H1 (cell line): ENCODE data around the gene STXBP4. TPM values are rescaled to one million over a fixed set of nuclear protein-coding genes. Genes with fewer than 3 reads are reported as not detected.

Experiments used
- EGR1 ChIP-seq: IDR thresholded peaks from 2 replicates; pipeline ENCODE4 v1.6.1; 2011; ENCODE audit warnings: low read depth, low read length, borderline replicate concordance
- EP300 ChIP-seq, 2 experiments: IDR thresholded peaks; 1 replicate in 1 of 2; 2 replicates in 1 of 2; pipeline ENCODE4 v1.6.1; 2011 to 2012; ENCODE audit warnings: low read depth in 2 of 2, low read length in 2 of 2, mild to moderate bottlenecking in 2 of 2, borderline replicate concordance in 1 of 2, inconsistent platforms in 1 of 2, moderate library complexity in 1 of 2
- JUN ChIP-seq: IDR thresholded peaks from 2 replicates; pipeline ENCODE4 v1.6.1; 2011; ENCODE audit warnings: low read depth, mild to moderate bottlenecking, improper control_type of control experiment, low read length
- KDM1A ChIP-seq: fragments of 200-600, 300-600 bp; sonication (generic); IDR thresholded peaks from 2 replicates; pipeline ENCODE4 v1.7.1; 2016; ENCODE audit warnings: mild to moderate bottlenecking, low read length, borderline replicate concordance
- KDM4A ChIP-seq: IDR thresholded peaks from one replicate; pipeline ENCODE4 v1.7.1; 2012; ENCODE audit warnings: low read depth, mild to moderate bottlenecking, moderate library complexity, low read length, inconsistent platforms; ENCODE audit not compliant: severe bottlenecking
- SP1 ChIP-seq: IDR thresholded peaks from 2 replicates; pipeline ENCODE4 v1.6.1; 2011; ENCODE audit warnings: low read depth, low read length
- SRF ChIP-seq: IDR thresholded peaks from 2 replicates; pipeline ENCODE4 v1.6.1; 2011; ENCODE audit warnings: mild to moderate bottlenecking, low read depth, low read length, moderate library complexity
- TBP ChIP-seq: IDR thresholded peaks from 2 replicates; pipeline ENCODE4 v1.6.1; 2011; ENCODE audit warnings: low read depth, low read length, improper control_type of control experiment
- polyA plus RNA-seq, 7 experiments: library from polyadenylated mRNA; depleted of rRNA in 3 of 7; stranded (reverse) in 5 of 7; unstranded in 2 of 7; fragments of >200 nt in 5 of 7; fragments of 200-250 nt in 2 of 7; gene quantifications; 1 replicate in 5 of 7; 2 replicates in 1 of 7; 4 replicates in 1 of 7; pipeline versions ENCODE4 v1.2.1 to v1.2.3, GENCODE V29; 2011 to 2013; ENCODE audit warnings: missing spikeins in 2 of 7, mixed read lengths in 2 of 7
- small RNA-seq: library from polyadenylated mRNA; stranded (forward); fragments of <200 nt; extraction: miRNeasy Mini kit (QIAGEN cat#:217004); gene quantifications from one replicate; pipeline ENCODE3, GENCODE V24; 2013; ENCODE audit not compliant: insufficient read depth
- total RNA-seq: library from RNA; stranded (reverse); fragmentation: NEBNext Ultra II Directional; extraction: Animal tissue kit (Norgen Biotek cat#: 25700); gene quantifications from 2 replicates; pipeline ENCODE4 v1.2.1, GENCODE V29; 2021

STXBP4 gene
- total and polyA plus RNA-seq, 2 of the 8 experiments (the other 6 are each of a cell fraction or from before 2014, with no cell fraction given), result 3.2 to 18.5 TPM

GRCh38 chr17:55219934-55220333 lies 251.4 kb downstream of the STXBP4 start (continued):
- TF ChIP-seq EGR1 (no peak), KDM4A (no peak), EP300 (IDR thresholded peaks at IDR 0.05; ENCODE audit: borderline replicate concordance in 1 of 2, low read depth in 2 of 2, low read length in 2 of 2) (no peak), TBP (no peak), SRF (no peak), KDM1A (no peak), JUN (no peak), SP1 (no peak)

Small RNA genes lying within 50 kb of the gene (small RNA-seq; reads per million reads assigned to genes)
- not detected for gene AC007485.1

Other genes starting within 250 kb of the STXBP4 start
- 57.1 and 60.8 TPM in 2 replicates for gene TOM1L1, start 67.9 kb upstream of the STXBP4 start, total RNA-seq
- 21.3 and 47.0 TPM in 2 replicates for gene TOM1L1, start 67.9 kb upstream of the STXBP4 start, polyA plus RNA-seq (2011; rRNA removed)
- gene COX11, start 111 bp upstream of the STXBP4 start, total RNA-seq, result 54.1 and 56.1 TPM in 2 replicates
- gene COX11, start 111 bp upstream of the STXBP4 start, polyA plus RNA-seq (2011; rRNA removed), result 43.0 and 68.5 TPM in 2 replicates